Activated CD4-positive, alpha-beta memory T cell treated with anti-CD3 and anti-CD28 coated beads for 36 hours (primary cell): ENCODE data around the gene HIRIP3. TPM values are rescaled to one million over a fixed set of nuclear protein-coding genes. Genes with fewer than 3 reads are reported as not detected.

Experiments
- CTCF ChIA-PET: fragments of 350-600 bp; sonication (Branson Sonifier 250); formaldehyde crosslinking; loops from one replicate; lab custom pipeline; 2021; ENCODE audit warnings: antibody characterized with exemption, inconsistent platforms; lab: Charles Lee
- POLR2A ChIA-PET: fragments of 350-600 bp; sonication (Branson Sonifier 250); formaldehyde crosslinking; loops from one replicate; lab custom pipeline; 2021; ENCODE audit warnings: antibody characterized with exemption; lab: Charles Lee
- DNase-seq: peaks from one replicate; pipeline ENCODE4 v3.0.0-alpha.2; 2020
- H3K27ac Mint-ChIP-seq: one replicate; pipeline ENCODE4 v1.8.0; 2021; ENCODE audit warnings: mixed read lengths
- H3K27me3 Mint-ChIP-seq: one replicate; pipeline ENCODE4 v1.8.0; 2021; ENCODE audit warnings: mixed read lengths
- H3K36me3 Mint-ChIP-seq: one replicate; pipeline ENCODE4 v1.8.0; 2021; ENCODE audit warnings: mixed read lengths
- H3K4me1 Mint-ChIP-seq: one replicate; pipeline ENCODE4 v1.8.0; 2021; ENCODE audit warnings: low read depth, mixed read lengths
- H3K4me3 Mint-ChIP-seq: one replicate; pipeline ENCODE4 v1.8.0; 2021; ENCODE audit warnings: mild to moderate bottlenecking, mixed read lengths
- H3K9me3 Mint-ChIP-seq: one replicate; pipeline ENCODE4 v1.8.0; 2021; ENCODE audit warnings: mixed read lengths
- intact Hi-C: fragments of 100-400 bp; cut with micrococcal nuclease; formaldehyde crosslinking; loops from one replicate; pipeline ENCODE4 v1.15.1; 2023
- total RNA-seq, 2 experiments: library from RNA; stranded (reverse); gene quantifications; one replicate each; pipeline ENCODE4 v1.2.3, GENCODE V29; 2021

Gene HIRIP3
- total RNA-seq, 2 experiments from 2014 or later, result 40.5 to 40.6 TPM

DNA sequence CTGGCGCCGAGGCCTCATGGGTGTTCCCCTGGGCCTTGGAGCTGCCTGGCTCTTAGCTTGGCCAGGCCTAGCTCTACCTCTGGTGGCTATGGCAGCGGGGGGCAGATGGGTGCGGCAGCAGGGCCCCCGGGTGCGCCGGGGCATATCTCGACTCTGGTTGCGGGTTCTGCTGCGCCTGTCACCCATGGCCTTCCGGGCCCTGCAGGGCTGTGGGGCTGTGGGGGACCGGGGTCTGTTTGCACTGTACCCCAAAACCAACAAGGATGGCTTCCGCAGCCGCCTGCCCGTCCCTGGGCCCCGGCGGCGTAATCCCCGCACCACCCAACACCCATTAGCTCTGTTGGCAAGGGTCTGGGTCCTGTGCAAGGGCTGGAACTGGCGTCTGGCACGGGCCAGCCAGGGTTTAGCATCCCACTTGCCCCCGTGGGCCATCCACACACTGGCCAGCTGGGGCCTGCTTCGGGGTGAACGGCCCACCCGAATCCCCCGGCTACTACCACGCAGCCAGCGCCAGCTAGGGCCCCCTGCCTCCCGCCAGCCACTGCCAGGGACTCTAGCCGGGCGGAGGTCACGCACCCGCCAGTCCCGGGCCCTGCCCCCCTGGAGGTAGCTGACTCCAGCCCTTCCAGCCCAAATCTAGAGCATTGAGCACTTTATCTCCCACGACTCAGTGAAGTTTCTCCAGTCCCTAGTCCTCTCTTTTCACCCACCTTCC is 7.9 kb downstream of the HIRIP3 start:
- no peak overlapping the region for H3K4me3 Mint-ChIP-seq
- H3K27me3 Mint-ChIP-seq, result no peaks in the 10 kb centered on the region
- H3K36me3 Mint-ChIP-seq, result peaks cover 43% of the 10 kb centered on the region
- ChIA-PET POLR2A (no interaction called here), CTCF (interaction anchor here (0.9 kb wide), 1 partner anchor 11 kb away, joined by 3 read pairs; no protein-coding TSS in a partner anchor)
- no peaks in the 10 kb centered on the region for H3K4me1 Mint-ChIP-seq
- no peak overlapping the region for H3K27ac Mint-ChIP-seq
- DNase-seq, result no peak
- no peaks in the 10 kb centered on the region for H3K9me3 Mint-ChIP-seq
- intact Hi-C loops, result no loop called here

DNA sequence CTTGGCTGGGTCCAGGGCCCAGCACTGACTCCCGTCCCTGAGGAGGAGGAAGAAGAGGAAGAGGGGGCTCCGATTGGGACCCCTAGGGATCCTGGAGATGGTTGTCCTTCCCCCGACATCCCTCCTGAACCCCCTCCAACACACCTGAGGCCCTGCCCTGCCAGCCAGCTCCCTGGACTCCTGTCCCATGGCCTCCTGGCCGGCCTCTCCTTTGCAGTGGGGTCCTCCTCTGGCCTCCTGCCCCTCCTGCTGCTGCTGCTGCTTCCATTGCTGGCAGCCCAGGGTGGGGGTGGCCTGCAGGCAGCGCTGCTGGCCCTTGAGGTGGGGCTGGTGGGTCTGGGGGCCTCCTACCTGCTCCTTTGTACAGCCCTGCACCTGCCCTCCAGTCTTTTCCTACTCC is 8.5 kb downstream of the HIRIP3 start:
- Mint-ChIP-seq H3K4me3 (no peak overlapping the region), H3K36me3 (peaks cover 48% of the 10 kb centered on the region), H3K9me3 (no peaks in the 10 kb centered on the region), H3K4me1 (no peaks in the 10 kb centered on the region), H3K27me3 (no peaks in the 10 kb centered on the region), H3K27ac (no peak overlapping the region)
- no peak for DNase-seq
- CTCF ChIA-PET, result interaction anchor here (0.9 kb wide), 1 partner anchor 10 kb away, joined by 3 read pairs; no protein-coding TSS in a partner anchor
- POLR2A ChIA-PET, result no interaction called here
- intact Hi-C loops, result no loop called here

DNA sequence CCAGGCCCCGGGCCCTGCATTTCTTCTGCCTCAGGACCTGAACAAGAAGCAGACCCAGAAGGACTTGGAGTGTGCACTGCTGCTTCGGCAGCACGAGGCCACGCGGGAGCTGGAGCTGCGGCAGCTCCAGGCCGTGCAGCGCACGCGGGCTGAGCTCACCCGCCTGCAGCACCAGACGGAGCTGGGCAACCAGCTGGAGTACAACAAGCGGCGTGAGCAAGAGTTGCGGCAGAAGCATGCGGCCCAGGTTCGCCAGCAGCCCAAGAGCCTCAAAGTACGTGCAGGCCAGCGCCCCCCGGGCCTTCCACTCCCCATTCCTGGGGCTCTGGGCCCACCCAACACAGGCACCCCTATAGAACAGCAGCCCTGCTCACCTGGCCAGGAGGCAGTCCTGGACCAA is 9.2 kb downstream of the HIRIP3 start:
- intact Hi-C loops, result no loop called here
- H3K9me3 Mint-ChIP-seq, result no peaks in the 10 kb centered on the region
- H3K4me3 Mint-ChIP-seq, result no peak overlapping the region
- H3K36me3 Mint-ChIP-seq, result peaks cover 51% of the 10 kb centered on the region
- ChIA-PET CTCF (no interaction called here), POLR2A (interaction anchor here (0.7 kb wide), 1 partner anchor 10 kb away, joined by 3 read pairs; the partner anchor contains the start of gene INO80E)
- no peak overlapping the region for H3K27ac Mint-ChIP-seq
- no peaks in the 10 kb centered on the region for H3K4me1 Mint-ChIP-seq
- no peak for DNase-seq
- H3K27me3 Mint-ChIP-seq, result no peaks in the 10 kb centered on the region

DNA sequence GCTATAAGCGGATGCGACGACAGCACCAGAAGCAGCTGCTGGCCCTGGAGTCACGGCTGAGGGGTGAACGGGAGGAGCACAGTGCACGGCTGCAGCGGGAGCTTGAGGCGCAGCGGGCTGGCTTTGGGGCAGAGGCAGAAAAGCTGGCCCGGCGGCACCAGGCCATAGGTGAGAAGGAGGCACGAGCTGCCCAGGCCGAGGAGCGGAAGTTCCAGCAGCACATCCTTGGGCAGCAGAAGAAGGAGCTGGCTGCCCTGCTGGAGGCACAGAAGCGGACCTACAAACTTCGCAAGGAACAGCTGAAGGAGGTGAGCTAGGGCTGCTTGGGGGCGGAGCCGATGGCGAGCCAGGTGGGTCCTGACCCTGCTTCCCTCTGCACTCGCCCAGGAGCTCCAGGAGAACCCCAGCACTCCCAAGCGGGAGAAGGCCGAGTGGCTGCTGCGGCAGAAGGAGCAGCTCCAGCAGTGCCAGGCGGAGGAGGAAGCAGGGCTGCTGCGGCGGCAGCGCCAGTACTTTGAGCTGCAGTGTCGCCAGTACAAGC is 10.1 kb downstream of the HIRIP3 start:
- DNase-seq, result no peak
- peaks cover 52% of the 10 kb centered on the region for H3K36me3 Mint-ChIP-seq
- H3K9me3 Mint-ChIP-seq, result no peaks in the 10 kb centered on the region
- POLR2A ChIA-PET, result interaction anchor here (0.6 to 0.8 kb wide), 3 partner anchors 8 to 59 kb away, joined by 3 to 4 read pairs (median 3); partner anchors contain the start of gene INO80E
- CTCF ChIA-PET, result no interaction called here
- H3K4me3 Mint-ChIP-seq, result no peak overlapping the region
- H3K4me1 Mint-ChIP-seq, result no peaks in the 10 kb centered on the region
- peak overlapping the region; percentile 33 for H3K27ac Mint-ChIP-seq
- no peaks in the 10 kb centered on the region for H3K27me3 Mint-ChIP-seq
- intact Hi-C loops, result no loop called here

DNA sequence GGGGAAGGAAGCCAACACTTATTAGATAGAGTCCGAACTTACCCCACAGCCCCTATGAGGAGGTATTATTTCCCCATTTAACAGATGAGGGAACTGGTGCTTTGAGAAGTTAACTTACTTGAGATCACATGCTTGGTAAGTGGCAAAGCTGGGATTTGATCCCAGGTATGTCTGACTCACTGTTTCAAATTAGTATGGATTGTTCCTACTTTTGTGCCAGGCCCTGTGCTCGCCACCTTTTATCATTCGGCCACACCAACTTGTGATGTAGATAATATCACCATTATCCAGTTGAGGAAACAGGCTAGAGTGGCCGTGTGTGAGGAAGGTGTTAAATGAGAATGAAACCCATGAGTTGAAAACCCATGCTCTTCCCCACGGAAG is 10.7 kb downstream of the HIRIP3 start:
- DNase-seq, result no peak
- Mint-ChIP-seq H3K4me3 (no peak overlapping the region), H3K27ac (no peak overlapping the region), H3K27me3 (no peaks in the 10 kb centered on the region), H3K4me1 (no peaks in the 10 kb centered on the region), H3K9me3 (no peaks in the 10 kb centered on the region), H3K36me3 (peaks cover 55% of the 10 kb centered on the region)
- intact Hi-C loops, result no loop called here
- ChIA-PET CTCF (no interaction called here), POLR2A (no interaction called here)

DNA sequence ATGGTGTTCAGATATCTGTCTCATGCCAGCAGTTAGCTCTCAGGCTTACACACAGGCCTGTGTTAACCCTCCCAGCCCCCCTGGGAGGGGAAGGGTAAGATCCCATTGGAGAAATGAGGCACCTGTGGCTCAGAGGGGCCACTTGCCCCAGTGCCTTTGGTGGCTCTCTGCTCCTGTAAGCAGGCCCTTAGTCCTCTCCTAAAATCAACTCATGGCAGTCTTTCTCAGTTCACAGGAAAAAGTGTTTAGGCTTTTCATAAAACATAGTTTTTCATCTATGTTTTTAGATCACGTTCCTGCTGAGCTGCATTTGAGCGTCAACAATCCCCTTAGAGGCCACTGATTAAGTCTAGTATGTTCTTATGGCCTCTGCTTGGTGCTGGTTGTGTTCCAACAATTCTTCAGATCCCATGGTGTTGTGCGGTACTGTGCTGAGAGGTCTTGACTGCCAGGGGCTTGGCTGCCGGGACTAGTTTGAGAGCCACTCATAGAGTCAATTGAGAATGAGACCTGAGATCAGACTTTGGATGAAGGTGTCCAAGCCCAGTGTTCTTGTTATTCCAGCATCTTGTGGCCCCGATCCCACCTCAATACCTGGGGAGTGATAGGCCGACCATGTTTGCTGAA is 11.2 kb downstream of the HIRIP3 start:
- Mint-ChIP-seq H3K4me3 (no peak overlapping the region), H3K9me3 (no peaks in the 10 kb centered on the region), H3K27me3 (no peaks in the 10 kb centered on the region), H3K36me3 (peaks cover 57% of the 10 kb centered on the region), H3K27ac (no peak overlapping the region), H3K4me1 (no peaks in the 10 kb centered on the region)
- intact Hi-C loops, result no loop called here
- ChIA-PET POLR2A (interaction anchor here (1.7 kb wide), 1 partner anchor 9 kb away, joined by 5 read pairs; no protein-coding TSS in a partner anchor), CTCF (no interaction called here)
- no peak for DNase-seq

DNA sequence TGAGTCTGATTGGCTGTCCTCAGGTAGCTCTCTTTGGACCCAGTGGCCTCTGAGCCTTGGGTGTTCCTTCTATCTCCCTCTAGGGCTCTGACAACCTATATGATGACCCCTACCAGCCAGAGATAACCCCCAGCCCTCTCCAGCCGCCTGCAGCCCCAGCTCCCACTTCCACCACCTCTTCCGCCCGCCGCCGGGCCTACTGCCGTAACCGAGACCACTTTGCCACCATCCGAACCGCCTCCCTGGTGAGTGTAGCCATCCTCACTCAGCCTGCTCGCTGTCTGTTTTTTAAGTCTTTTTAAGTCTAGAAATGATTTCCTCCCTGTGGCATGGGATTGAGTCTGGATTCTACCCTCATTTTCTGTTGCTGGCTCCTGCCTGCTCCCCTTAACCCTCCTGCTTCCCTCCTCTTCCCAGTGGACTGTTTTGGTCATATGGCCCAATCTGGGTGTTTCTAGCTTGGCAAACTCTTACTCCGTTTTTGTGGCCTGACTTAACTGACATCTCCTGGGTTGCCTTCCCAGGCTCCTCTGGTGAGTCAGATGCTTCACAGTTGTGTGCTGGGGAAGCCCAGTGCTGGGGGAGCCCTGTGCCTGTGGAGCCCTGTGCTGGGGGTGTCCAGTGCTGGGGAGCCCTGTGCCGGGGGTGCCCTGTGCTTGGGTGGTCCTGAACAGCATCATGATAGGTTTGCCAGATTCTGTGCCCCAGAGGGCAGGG is 11.8 kb downstream of the HIRIP3 start:
- Mint-ChIP-seq H3K4me1 (no peaks in the 10 kb centered on the region), H3K27me3 (no peaks in the 10 kb centered on the region), H3K9me3 (no peaks in the 10 kb centered on the region), H3K27ac (no peak overlapping the region), H3K36me3 (peaks cover 58% of the 10 kb centered on the region), H3K4me3 (no peak overlapping the region)
- POLR2A ChIA-PET, result interaction anchor here (1.2 to 1.7 kb wide), 2 partner anchors 10 kb away, joined by 3 to 5 read pairs; partner anchors contain the start of gene TAOK2
- intact Hi-C loops, result no loop called here
- no peak for DNase-seq
- CTCF ChIA-PET, result no interaction called here

DNA sequence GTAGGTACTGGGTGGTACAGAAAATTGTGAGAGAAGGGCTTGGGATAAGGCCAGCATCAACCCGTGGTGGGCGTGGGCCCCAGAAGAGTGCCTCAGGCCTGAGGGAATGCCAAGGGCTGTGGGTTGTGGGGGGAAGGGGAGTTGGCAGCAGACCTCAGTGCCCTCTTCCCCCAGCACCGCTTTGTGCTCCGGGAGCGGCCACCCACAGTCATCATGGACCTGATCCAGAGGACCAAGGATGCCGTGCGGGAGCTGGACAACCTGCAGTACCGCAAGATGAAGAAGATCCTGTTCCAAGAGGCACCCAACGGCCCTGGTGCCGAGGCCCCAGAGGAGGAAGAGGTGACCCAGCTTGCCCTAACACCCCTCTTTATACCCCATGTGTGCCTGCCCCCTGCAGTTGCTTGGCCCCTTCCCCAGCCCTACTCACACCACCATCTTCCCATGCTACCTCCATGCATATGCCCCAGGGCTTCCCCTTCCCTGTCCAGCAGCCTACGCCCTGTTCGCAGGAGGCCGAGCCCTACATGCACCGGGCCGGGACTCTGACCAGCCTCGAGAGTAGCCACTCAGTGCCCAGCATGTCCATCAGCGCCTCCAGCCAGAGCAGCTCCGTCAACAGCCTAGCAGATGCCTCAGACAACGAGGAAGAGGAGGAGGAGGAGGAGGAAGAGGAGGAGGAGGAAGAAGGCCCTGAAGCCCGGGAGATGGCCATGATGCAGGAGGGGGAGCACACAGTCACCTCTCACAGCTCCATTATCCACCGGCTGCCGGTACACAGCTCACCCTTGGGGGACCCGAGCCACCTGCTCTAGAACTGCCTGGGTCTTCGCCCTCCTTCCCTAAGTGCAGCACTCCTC is 12.6 kb downstream of the HIRIP3 start:
- Mint-ChIP-seq H3K27ac (no peak overlapping the region), H3K9me3 (no peaks in the 10 kb centered on the region), H3K27me3 (no peaks in the 10 kb centered on the region), H3K4me1 (no peaks in the 10 kb centered on the region), H3K36me3 (peaks cover 61% of the 10 kb centered on the region), H3K4me3 (no peak overlapping the region)
- ChIA-PET CTCF (no interaction called here), POLR2A (interaction anchor here (1.2 to 1.7 kb wide), 2 partner anchors 9 to 11 kb away, joined by 3 to 5 read pairs; partner anchors contain the start of gene TAOK2)
- intact Hi-C loops, result no loop called here
- DNase-seq, result no peak

DNA sequence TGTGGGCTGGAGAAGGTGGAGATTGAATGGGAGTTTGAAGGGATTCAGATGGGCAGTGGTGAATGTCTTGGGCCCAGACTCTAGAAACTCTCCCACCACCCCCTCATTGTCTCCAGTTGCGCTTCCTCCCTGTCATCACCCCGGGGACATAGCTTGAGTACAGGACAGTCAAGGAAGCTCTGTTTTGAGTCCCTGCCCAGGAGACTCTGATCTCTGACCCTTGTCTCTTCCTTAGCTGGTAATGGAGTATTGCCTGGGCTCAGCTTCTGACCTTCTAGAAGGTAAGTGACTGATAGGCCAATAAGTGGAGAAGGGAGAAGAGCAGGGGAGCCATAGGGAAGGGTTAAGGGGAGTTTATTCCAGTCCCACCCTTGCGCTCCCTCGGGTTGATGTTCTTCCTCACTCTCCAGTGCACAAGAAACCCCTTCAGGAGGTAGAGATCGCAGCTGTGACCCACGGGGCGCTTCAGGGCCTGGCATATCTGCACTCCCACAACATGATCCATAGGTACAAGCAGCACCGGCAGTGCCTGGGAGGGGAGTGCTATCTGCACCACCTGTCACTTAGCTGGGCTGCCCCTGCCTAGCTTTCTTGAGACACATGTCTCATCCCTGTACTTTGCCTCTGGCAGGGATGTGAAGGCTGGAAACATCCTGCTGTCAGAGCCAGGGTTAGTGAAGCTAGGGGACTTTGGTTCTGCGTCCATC is 16.7 kb downstream of the HIRIP3 start:
- intact Hi-C loops, result no loop called here
- H3K9me3 Mint-ChIP-seq, result no peaks in the 10 kb centered on the region
- DNase-seq, result no peak
- peaks cover 34% of the 10 kb centered on the region for H3K36me3 Mint-ChIP-seq
- no peaks in the 10 kb centered on the region for H3K27me3 Mint-ChIP-seq
- H3K27ac Mint-ChIP-seq, result no peak overlapping the region
- peaks cover 27% of the 10 kb centered on the region for H3K4me1 Mint-ChIP-seq
- ChIA-PET POLR2A (no interaction called here), CTCF (interaction anchor here (2.0 kb wide), 1 partner anchor 278 kb away, joined by 5 read pairs; no protein-coding TSS in a partner anchor)
- no peak overlapping the region for H3K4me3 Mint-ChIP-seq

DNA sequence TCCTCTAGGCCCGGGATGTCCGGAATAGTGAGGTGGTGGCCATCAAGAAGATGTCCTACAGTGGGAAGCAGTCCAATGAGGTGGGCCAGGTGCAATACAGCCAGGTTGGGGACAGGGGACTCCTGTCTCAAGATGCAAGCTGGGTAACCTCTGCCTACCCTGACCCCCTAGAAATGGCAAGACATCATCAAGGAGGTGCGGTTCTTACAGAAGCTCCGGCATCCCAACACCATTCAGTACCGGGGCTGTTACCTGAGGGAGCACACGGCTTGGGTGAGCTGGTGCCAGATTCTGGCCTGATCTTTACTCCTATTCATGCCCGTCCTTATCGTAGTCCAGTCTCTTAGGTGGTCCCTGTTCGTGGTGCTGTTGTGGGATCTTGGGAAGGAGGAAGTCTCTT is 17.3 kb downstream of the HIRIP3 start:
- Mint-ChIP-seq H3K4me3 (no peak overlapping the region), H3K27ac (no peak overlapping the region), H3K27me3 (no peaks in the 10 kb centered on the region), H3K4me1 (peaks cover 31% of the 10 kb centered on the region), H3K36me3 (peaks cover 32% of the 10 kb centered on the region), H3K9me3 (peaks cover 3% of the 10 kb centered on the region)
- intact Hi-C loops, result no loop called here
- ChIA-PET POLR2A (no interaction called here), CTCF (interaction anchor here (2.0 kb wide), 1 partner anchor 277 kb away, joined by 5 read pairs; no protein-coding TSS in a partner anchor)
- no peak for DNase-seq
